Measurements from ENCODE around the gene PIK3R6. TPM values are rescaled to one million over a fixed set of nuclear protein-coding genes. Genes with fewer than 3 reads are reported as not detected.

The PIK3R6 gene
- total and polyA plus RNA-seq, 2 of the 13 experiments (the other 11 are each of a cell fraction or from before 2014, with no cell fraction given), result not detected

DNA sequence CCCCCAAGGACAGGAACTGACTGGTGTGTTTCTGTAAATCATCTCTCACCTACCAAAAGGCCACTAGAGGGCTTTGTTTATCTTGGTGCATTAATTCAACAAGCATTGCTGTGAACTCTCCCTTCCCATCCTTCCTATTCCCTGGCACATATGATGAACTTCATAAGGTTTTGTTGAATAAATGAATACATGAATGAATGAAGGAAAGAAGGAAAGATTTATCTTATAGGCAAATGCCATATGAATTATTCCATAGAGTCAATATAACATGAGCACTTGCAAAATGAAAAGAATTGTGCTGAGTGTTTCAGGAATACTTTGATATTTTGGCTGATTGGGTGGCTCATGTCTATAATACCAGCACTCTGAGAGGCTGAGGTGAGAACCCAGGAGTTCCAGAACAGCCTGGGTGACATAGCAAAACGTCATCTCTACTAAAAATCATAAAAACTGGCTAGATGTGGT is 113.5 kb downstream of the PIK3R6 start (continued):
- TF ChIP-seq, protein P1, sequence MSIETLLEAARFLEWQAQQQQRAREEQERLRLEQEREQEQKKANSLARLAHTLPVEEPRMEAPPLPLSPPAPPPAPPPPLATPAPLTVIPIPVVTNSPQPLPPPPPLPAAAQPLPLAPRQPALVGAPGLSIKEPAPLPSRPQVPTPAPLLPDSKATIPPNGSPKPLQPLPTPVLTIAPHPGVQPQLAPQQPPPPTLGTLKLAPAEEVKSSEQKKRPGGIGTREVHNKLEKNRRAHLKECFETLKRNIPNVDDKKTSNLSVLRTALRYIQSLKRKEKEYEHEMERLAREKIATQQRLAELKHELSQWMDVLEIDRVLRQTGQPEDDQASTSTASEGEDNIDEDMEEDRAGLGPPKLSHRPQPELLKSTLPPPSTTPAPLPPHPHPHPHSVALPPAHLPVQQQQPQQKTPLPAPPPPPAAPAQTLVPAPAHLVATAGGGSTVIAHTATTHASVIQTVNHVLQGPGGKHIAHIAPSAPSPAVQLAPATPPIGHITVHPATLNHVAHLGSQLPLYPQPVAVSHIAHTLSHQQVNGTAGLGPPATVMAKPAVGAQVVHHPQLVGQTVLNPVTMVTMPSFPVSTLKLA (IDR thresholded peaks at IDR 0.05), result no peak
- TF ChIP-seq, protein P2, sequence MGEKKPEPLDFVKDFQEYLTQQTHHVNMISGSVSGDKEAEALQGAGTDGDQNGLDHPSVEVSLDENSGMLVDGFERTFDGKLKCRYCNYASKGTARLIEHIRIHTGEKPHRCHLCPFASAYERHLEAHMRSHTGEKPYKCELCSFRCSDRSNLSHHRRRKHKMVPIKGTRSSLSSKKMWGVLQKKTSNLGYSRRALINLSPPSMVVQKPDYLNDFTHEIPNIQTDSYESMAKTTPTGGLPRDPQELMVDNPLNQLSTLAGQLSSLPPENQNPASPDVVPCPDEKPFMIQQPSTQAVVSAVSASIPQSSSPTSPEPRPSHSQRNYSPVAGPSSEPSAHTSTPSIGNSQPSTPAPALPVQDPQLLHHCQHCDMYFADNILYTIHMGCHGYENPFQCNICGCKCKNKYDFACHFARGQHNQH (CRISPR knock-in tag; IDR thresholded peaks at IDR 0.05), result no peak
- TF ChIP-seq, protein P3, sequence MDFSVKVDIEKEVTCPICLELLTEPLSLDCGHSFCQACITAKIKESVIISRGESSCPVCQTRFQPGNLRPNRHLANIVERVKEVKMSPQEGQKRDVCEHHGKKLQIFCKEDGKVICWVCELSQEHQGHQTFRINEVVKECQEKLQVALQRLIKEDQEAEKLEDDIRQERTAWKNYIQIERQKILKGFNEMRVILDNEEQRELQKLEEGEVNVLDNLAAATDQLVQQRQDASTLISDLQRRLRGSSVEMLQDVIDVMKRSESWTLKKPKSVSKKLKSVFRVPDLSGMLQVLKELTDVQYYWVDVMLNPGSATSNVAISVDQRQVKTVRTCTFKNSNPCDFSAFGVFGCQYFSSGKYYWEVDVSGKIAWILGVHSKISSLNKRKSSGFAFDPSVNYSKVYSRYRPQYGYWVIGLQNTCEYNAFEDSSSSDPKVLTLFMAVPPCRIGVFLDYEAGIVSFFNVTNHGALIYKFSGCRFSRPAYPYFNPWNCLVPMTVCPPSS (IDR thresholded peaks at IDR 0.05), result no peak
- TF ChIP-seq STAG1 (CRISPR knock-in tag; IDR thresholded peaks at IDR 0.05) (peak; percentile 39), ZNF782 (CRISPR knock-in tag; IDR thresholded peaks at IDR 0.05; ENCODE audit: borderline replicate concordance) (no peak), ZFP82 (CRISPR knock-in tag; IDR thresholded peaks at IDR 0.05; ENCODE audit: borderline replicate concordance) (no peak), ZC3H13 (CRISPR knock-in tag; IDR thresholded peaks at IDR 0.05) (no peak), ZNF180 (CRISPR knock-in tag; IDR thresholded peaks at IDR 0.05; ENCODE audit: borderline replicate concordance, low read depth) (no peak), HDAC1 (CRISPR knock-in tag; IDR thresholded peaks at IDR 0.05) (no peak), SMARCE1 (IDR thresholded peaks at IDR 0.05; ENCODE audit: borderline replicate concordance) (no peak), NAIF1 (CRISPR knock-in tag; IDR thresholded peaks at IDR 0.05; ENCODE audit: borderline replicate concordance) (no peak), RBM39 (IDR thresholded peaks at IDR 0.05; ENCODE audit: low read depth, low read length, poor library complexity, severe bottlenecking) (no peak), CHCHD3 (CRISPR knock-in tag; IDR thresholded peaks at IDR 0.05) (no peak), FOXA1 (IDR thresholded peaks at IDR 0.05) (peak; percentile 56), FOXA1 (CRISPR knock-in tag; IDR thresholded peaks at IDR 0.05) (peak; percentile 96), ZNF207 (IDR thresholded peaks at IDR 0.05; ENCODE audit: borderline replicate concordance) (no peak), ZBTB3 (CRISPR knock-in tag; IDR thresholded peaks at IDR 0.05; ENCODE audit: borderline replicate concordance, low read depth) (no peak), ZFP36L2 (CRISPR knock-in tag; IDR thresholded peaks at IDR 0.05) (no peak), CBX1 (IDR thresholded peaks at IDR 0.05; ENCODE audit: low read depth) (no peak), IRF2 (CRISPR knock-in tag; IDR thresholded peaks at IDR 0.05) (no peak), ZNF367 (CRISPR knock-in tag; IDR thresholded peaks at IDR 0.05; ENCODE audit: borderline replicate concordance) (no peak)
- TF ChIP-seq, protein P4, sequence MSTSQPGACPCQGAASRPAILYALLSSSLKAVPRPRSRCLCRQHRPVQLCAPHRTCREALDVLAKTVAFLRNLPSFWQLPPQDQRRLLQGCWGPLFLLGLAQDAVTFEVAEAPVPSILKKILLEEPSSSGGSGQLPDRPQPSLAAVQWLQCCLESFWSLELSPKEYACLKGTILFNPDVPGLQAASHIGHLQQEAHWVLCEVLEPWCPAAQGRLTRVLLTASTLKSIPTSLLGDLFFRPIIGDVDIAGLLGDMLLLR (CRISPR knock-in tag; IDR thresholded peaks at IDR 0.05), result no peak
- TF ChIP-seq, protein P5, sequence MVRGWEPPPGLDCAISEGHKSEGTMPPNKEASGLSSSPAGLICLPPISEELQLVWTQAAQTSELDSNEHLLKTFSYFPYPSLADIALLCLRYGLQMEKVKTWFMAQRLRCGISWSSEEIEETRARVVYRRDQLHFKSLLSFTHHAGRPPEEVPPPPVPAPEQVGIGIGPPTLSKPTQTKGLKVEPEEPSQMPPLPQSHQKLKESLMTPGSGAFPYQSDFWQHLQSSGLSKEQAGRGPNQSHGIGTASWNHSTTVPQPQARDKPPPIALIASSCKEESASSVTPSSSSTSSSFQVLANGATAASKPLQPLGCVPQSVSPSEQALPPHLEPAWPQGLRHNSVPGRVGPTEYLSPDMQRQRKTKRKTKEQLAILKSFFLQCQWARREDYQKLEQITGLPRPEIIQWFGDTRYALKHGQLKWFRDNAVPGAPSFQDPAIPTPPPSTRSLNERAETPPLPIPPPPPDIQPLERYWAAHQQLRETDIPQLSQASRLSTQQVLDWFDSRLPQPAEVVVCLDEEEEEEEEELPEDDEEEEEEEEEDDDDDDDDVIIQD (CRISPR knock-in tag; IDR thresholded peaks at IDR 0.05; ENCODE audit: low read depth), result no peak
- TF ChIP-seq, protein P6, sequence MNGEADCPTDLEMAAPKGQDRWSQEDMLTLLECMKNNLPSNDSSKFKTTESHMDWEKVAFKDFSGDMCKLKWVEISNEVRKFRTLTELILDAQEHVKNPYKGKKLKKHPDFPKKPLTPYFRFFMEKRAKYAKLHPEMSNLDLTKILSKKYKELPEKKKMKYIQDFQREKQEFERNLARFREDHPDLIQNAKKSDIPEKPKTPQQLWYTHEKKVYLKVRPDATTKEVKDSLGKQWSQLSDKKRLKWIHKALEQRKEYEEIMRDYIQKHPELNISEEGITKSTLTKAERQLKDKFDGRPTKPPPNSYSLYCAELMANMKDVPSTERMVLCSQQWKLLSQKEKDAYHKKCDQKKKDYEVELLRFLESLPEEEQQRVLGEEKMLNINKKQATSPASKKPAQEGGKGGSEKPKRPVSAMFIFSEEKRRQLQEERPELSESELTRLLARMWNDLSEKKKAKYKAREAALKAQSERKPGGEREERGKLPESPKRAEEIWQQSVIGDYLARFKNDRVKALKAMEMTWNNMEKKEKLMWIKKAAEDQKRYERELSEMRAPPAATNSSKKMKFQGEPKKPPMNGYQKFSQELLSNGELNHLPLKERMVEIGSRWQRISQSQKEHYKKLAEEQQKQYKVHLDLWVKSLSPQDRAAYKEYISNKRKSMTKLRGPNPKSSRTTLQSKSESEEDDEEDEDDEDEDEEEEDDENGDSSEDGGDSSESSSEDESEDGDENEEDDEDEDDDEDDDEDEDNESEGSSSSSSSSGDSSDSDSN (CRISPR knock-in tag; IDR thresholded peaks at IDR 0.05), result no peak

Data from HepG2 (cell line).